DND-41 (cell line): ENCODE measurements around the gene SLC1A3.
A peak's percentile ranks its signal among the peaks of the same experiment; 100 is the strongest.

Experiments used
- ATAC-seq: fragments of 200-7000 bp; cut with Tn5 transposase; 3 replicates; pipeline ENCODE4 v1.9.1; 2021; ENCODE audit warnings: low read depth; ENCODE audit not compliant: insufficient read depth
- DNase-seq: peaks from one replicate; pipeline ENCODE4 v3.0.0-alpha.2; 2020
- H2AFZ ChIP-seq: 2 replicates; pipeline ENCODE4 v1.6.0; 2012; ENCODE audit warnings: low read depth, low read length
- H3K27ac ChIP-seq: 2 replicates; pipeline ENCODE4 v1.5.1; 2012; ENCODE audit warnings: low read length, inconsistent platforms
- H3K27me3 ChIP-seq: fragments of 200-600 bp; sonication (generic); 2 replicates; pipeline ENCODE4 v1.6.0; 2012; ENCODE audit warnings: low read length, mild to moderate bottlenecking, inconsistent platforms; ENCODE audit not compliant: insufficient read depth, poor library complexity
- H3K36me3 ChIP-seq: 2 replicates; pipeline ENCODE4 v1.5.1; 2012; ENCODE audit warnings: low read length, inconsistent platforms; ENCODE audit not compliant: insufficient read depth
- H3K4me1 ChIP-seq: 2 replicates; pipeline ENCODE4 v1.5.1; 2012; ENCODE audit warnings: mild to moderate bottlenecking, low read length; ENCODE audit not compliant: insufficient read depth
- H3K4me2 ChIP-seq: 2 replicates; pipeline ENCODE4 v1.6.0; 2012; ENCODE audit warnings: mild to moderate bottlenecking, moderate library complexity, low read length, inconsistent platforms; ENCODE audit not compliant: insufficient read depth
- H3K4me3 ChIP-seq, 2 experiments: fragments of 200-600 bp in 1 of 2; shearing (Covaris generic) in 1 of 2; 2 replicates each; pipeline ENCODE4 v1.5.1; 2012 to 2016; ENCODE audit warnings: inconsistent platforms in 2 of 2, low read length in 2 of 2, mild to moderate bottlenecking in 2 of 2, low read depth in 1 of 2, moderate library complexity in 1 of 2
- H3K79me2 ChIP-seq: 2 replicates; pipeline ENCODE4 v1.6.0; 2012; ENCODE audit warnings: low read length, inconsistent platforms; ENCODE audit not compliant: insufficient read depth
- H3K9ac ChIP-seq: 2 replicates; pipeline ENCODE4 v1.6.0; 2012; ENCODE audit warnings: low read depth, mild to moderate bottlenecking, inconsistent platforms, low read length, moderate library complexity
- H3K9me3 ChIP-seq: 2 replicates; pipeline ENCODE4 v1.5.1; 2012; ENCODE audit warnings: low read length, moderate library complexity, mild to moderate bottlenecking, inconsistent platforms; ENCODE audit not compliant: insufficient read depth, severe bottlenecking
- H4K20me1 ChIP-seq: 2 replicates; pipeline ENCODE4 v1.6.0; 2012; ENCODE audit warnings: low read length; ENCODE audit not compliant: insufficient read depth
- EZH2 ChIP-seq: IDR thresholded peaks from 3 replicates; pipeline ENCODE4 v1.6.1; 2012; ENCODE audit warnings: borderline replicate concordance, low read depth, mild to moderate bottlenecking, moderate library complexity, low read length, inconsistent platforms; ENCODE audit not compliant: severe bottlenecking
- TF ChIP-seq, protein P1 (sequence below): IDR thresholded peaks from 2 replicates; pipeline ENCODE4 v1.5.1; 2012; ENCODE audit warnings: borderline replicate concordance, low read length, moderate library complexity, mild to moderate bottlenecking; ENCODE audit not compliant: poor library complexity, severe bottlenecking; ENCODE audit errors: extremely low read depth

Gene SLC1A3

DNA sequence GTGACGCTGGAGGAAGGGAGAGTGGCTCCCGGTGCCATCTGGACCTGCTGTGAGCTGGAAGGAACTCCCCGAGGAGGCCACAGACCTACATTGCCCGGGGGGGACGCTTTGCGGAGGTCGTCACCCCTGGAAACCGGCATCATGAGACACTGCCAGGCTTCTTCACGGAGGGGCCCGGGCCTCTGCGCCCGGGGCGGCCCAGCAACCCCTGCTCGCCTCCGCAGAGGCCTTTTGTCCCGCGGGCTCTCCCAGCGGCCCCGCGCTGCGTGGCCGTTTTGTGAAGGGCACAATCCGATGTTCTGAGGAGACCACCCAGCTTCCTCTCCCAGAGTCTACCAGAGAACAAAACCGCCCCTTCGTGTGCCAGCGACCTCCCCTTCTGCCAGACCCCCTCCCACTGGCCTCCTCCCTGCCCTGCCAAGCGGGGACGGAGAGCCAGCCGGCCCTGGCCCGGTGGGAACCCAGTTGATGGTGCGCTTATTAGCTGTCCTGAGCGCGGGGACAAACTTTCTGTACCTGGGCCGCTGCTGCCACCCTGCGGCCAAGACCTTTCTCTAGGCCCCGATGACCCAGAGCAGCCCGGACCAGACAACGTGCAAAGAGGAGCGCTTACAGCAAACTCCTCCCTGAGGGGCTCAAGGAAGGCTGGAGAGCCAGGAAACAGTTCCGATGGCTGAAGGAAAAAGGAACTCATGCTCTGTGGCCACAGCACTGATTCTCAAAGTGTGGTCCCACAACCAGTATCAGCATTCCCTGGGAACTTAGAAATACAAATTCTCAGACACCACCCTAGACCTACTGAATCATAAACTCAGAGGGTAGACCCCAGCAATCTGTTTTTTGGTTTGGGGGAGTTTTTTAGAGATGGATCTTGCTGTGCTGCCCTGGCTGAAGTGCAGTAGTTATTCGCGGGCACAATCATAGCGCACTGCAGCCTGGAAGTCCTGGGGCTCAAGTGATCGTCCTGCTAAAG, 86.7 kb downstream of the SLC1A3 start:
- Histone ChIP-seq H3K36me3 (no peaks in the 10 kb centered on the region), H3K27ac (no peak overlapping the region), H4K20me1 (no peaks in the 10 kb centered on the region), H2AFZ (no peak overlapping the region), H3K4me1 (no peaks in the 10 kb centered on the region), H3K27me3 (peaks cover 18% of the 10 kb centered on the region), H3K79me2 (no peaks in the 10 kb centered on the region), H3K9ac (no peak overlapping the region), H3K9me3 (no peaks in the 10 kb centered on the region), H3K4me3 (no peak overlapping the region), H3K4me2 (no peak overlapping the region)
- no peak for DNase-seq
- ATAC-seq, result no peak
- TF ChIP-seq, protein P1, sequence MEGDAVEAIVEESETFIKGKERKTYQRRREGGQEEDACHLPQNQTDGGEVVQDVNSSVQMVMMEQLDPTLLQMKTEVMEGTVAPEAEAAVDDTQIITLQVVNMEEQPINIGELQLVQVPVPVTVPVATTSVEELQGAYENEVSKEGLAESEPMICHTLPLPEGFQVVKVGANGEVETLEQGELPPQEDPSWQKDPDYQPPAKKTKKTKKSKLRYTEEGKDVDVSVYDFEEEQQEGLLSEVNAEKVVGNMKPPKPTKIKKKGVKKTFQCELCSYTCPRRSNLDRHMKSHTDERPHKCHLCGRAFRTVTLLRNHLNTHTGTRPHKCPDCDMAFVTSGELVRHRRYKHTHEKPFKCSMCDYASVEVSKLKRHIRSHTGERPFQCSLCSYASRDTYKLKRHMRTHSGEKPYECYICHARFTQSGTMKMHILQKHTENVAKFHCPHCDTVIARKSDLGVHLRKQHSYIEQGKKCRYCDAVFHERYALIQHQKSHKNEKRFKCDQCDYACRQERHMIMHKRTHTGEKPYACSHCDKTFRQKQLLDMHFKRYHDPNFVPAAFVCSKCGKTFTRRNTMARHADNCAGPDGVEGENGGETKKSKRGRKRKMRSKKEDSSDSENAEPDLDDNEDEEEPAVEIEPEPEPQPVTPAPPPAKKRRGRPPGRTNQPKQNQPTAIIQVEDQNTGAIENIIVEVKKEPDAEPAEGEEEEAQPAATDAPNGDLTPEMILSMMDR, result no peak
- TF ChIP-seq EZH2, result no peak

DNA sequence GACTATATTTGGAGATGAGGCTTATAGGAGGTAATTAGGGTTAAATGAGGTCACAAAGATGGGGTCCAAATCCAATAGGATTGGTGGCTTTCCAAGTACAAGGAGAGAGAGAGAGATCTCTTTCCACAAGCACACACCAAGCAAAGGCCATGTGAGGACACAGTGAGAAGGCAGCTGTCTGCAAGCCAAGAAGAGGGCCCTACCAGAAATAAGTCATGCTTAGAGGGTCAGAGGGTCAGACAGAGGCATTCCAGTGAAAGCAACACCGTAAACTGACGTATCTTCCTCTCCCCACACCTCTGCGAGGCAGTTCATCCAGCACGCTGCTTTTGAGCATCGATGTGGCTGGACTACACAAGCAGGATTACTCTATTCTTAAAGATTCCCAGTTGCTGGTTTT, 87.9 kb downstream of the SLC1A3 start:
- DNase-seq (no peak), ATAC-seq (no peak)
- no peaks in the 10 kb centered on the region for H3K9me3 ChIP-seq
- no peaks in the 10 kb centered on the region for H3K79me2 ChIP-seq
- peaks cover 15% of the 10 kb centered on the region for H3K27me3 ChIP-seq
- H3K4me3 ChIP-seq, result no peak overlapping the region
- H3K27ac ChIP-seq, result no peak overlapping the region
- no peaks in the 10 kb centered on the region for H4K20me1 ChIP-seq
- TF ChIP-seq, protein P1, result no peak
- no peak for TF ChIP-seq EZH2
- H3K9ac ChIP-seq, result no peak overlapping the region
- H3K4me2 ChIP-seq, result no peak overlapping the region
- no peaks in the 10 kb centered on the region for H3K36me3 ChIP-seq
- H3K4me1 ChIP-seq, result no peaks in the 10 kb centered on the region
- H2AFZ ChIP-seq, result no peak overlapping the region

DNA sequence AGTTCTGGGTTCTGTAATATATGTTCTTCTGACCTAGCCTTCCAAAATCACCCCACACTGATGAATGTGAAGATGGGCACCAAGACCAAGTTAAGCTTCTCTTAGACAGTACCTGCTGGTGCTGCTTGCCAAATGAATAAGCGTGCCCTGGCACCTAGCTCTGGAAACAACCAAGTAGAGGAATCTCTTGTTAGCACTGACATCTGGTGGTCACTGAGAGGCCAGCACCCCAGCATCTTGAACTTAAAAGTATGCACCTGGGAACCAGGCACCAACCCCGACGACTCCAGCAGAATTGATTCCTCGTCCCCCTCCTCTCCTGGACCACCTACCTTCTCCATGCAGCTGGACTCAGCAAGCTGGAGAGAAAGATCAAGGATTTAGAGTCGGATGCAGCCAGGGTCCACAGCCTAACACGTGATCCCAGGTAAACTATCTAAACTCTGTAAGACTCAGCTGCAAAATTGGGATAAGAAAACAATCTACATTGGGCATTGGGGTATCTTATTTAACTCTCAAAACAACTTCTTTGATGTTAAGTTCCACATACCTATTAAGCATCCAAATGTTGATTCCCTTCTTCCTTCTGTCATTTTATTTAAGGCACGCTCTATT, 89.8 kb downstream of the SLC1A3 start:
- Histone ChIP-seq H3K9me3 (no peaks in the 10 kb centered on the region), H3K9ac (no peak overlapping the region), H3K36me3 (no peaks in the 10 kb centered on the region), H3K4me1 (no peaks in the 10 kb centered on the region), H3K79me2 (no peaks in the 10 kb centered on the region), H2AFZ (no peak overlapping the region), H3K27ac (no peak overlapping the region), H3K27me3 (peaks cover 10% of the 10 kb centered on the region), H3K4me2 (no peak overlapping the region), H4K20me1 (no peaks in the 10 kb centered on the region), H3K4me3 (no peak overlapping the region)
- TF ChIP-seq, protein P1, result peak; percentile 77
- TF ChIP-seq EZH2, result no peak
- peak; percentile 76 for ATAC-seq
- DNase-seq, result peak; percentile 43
